K562 (cell line): ENCODE results near the gene NCMAP. TPM values are rescaled to one million over a fixed set of nuclear protein-coding genes. Genes with fewer than 3 reads are reported as not detected.

ENCODE experiments used
- CBFA2T3 ChIP-seq: fragments of 450-650 bp; IDR thresholded peaks from 2 replicates; pipeline ENCODE4 v1.6.1; 2017
- CCAR2 ChIP-seq: fragments of 200-400 bp; formaldehyde crosslinking; IDR thresholded peaks from 2 replicates; pipeline ENCODE4 v1.6.1; 2017; ENCODE audit warnings: mild to moderate bottlenecking, low read depth, low read length
- HDGF ChIP-seq: fragments of 450-650 bp; IDR thresholded peaks from 2 replicates; pipeline ENCODE4 v1.6.1; 2016
- NFIC ChIP-seq: fragments of 450-650 bp; IDR thresholded peaks from 2 replicates; pipeline ENCODE4 v1.6.1; 2017; ENCODE audit warnings: mild to moderate bottlenecking, inconsistent platforms
- PREB ChIP-seq: sonication (generic); formaldehyde crosslinking; IDR thresholded peaks from 2 replicates; pipeline ENCODE4 v1.8.1; 2023; ENCODE audit warnings: mild to moderate bottlenecking, missing genetic modification reagents
- TBL1XR1 ChIP-seq, 2 experiments: IDR thresholded peaks; 2 replicates each; pipeline ENCODE4 v1.6.1; 2012; ENCODE audit warnings: improper control_type of control experiment in 2 of 2, low read length in 2 of 2, mild to moderate bottlenecking in 1 of 2
- USF2 ChIP-seq: sonication (generic); formaldehyde crosslinking; IDR thresholded peaks from 2 replicates; pipeline ENCODE4 v1.5.0; 2020; ENCODE audit warnings: missing genetic modification reagents
- ZBTB11 ChIP-seq, 3 experiments: fragments of 200-800 bp in 1 of 3; fragments of 250-450 bp in 1 of 3; fragments of 450-650 bp in 1 of 3; sonication (Bioruptor Pico) in 1 of 3; sonication (Bioruptor generic) in 1 of 3; formaldehyde crosslinking in 1 of 3; IDR thresholded peaks; 2 replicates each; pipeline versions ENCODE4 v1.6.1 to v1.8.0; 2016 to 2022; ENCODE audit warnings: mild to moderate bottlenecking in 2 of 3, missing genetic modification characterization in 2 of 3, missing compliant biosample characterization in 1 of 3, moderate library complexity in 1 of 3
- ZEB2 ChIP-seq: fragments of 450-650 bp; IDR thresholded peaks from 2 replicates; pipeline ENCODE4 v1.6.1; 2016
- polyA plus RNA-seq, 8 experiments: library from polyadenylated mRNA; depleted of rRNA in 4 of 8; stranded (reverse) in 5 of 8; unstranded in 3 of 8; fragments of >200 nt; fragmentation: Nextera tagmentation in 2 of 8; fragmentation: Illumina TruSeq in 1 of 8; extraction: Ambion mirVana in 2 of 8; extraction: Trizol in 1 of 8; gene quantifications; 2 replicates each; pipeline versions ENCODE4 v1.2.1 to v1.2.3, GENCODE V29; 2011 to 2014; ENCODE audit warnings: inconsistent platforms in 1 of 8, missing spikeins in 1 of 8
- total RNA-seq, 7 experiments: library from RNA; depleted of rRNA in 6 of 7; stranded (reverse); fragments of >200 nt in 6 of 7; fragmentation: Illumina TruSeq in 2 of 7; extraction: Trizol in 2 of 7; gene quantifications; 2 replicates each; pipeline versions ENCODE4 v1.2.1 to v1.2.3, GENCODE V29; 2011 to 2021; ENCODE audit warnings: low replicate concordance in 1 of 7
- TF ChIP-seq, protein P1 (sequence below): fragments of 450-650 bp; formaldehyde crosslinking; IDR thresholded peaks from 2 replicates; pipeline ENCODE4 v1.4.0; 2020; ENCODE audit warnings: mild to moderate bottlenecking, mixed read lengths
- TF ChIP-seq, protein P2 (sequence below): sonication (generic); formaldehyde crosslinking; IDR thresholded peaks from 2 replicates; pipeline ENCODE4 v1.9.0; 2022; ENCODE audit warnings: mild to moderate bottlenecking, missing genetic modification reagents

The NCMAP gene
- total and polyA plus RNA-seq, 9 of the 15 experiments (the other 6 are each of a cell fraction or from before 2014, with no cell fraction given), result 0.03 TPM; not detected in 8

DNA sequence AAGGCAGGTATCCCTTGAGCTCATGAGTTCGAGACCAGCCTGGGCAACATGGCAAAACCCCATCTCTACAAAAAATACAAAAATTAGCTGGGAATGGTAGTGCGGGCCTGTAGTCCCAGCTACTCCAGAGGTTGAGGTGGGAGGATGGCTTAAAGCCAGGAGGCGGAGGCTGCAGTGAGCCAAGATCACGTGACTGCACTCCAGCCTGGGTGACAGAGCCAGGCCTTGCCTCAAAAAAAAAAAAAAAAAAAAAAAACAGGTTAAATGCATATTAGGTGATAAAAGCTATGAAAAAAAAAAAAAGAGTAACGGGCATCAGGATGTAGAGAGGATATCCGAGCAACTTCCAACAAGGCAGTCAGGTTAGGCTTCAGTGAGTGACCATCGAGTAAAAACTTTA, 84.4 kb downstream of the NCMAP start (continued):
- TF ChIP-seq USF2 (CRISPR knock-in tag) (peak; percentile 67), ZEB2 (no peak), NFIC (peak; percentile 60), ZBTB11 (CRISPR knock-in tag; IDR thresholded peaks at IDR 0.05) (no peak), TBL1XR1 (IDR thresholded peaks at IDR 0.05; ENCODE audit: low read length in 2 of 2) (no peak), PREB (CRISPR knock-in tag) (no peak), CBFA2T3 (no peak), HDGF (no peak), CCAR2 (no peak)
- TF ChIP-seq, protein P1, sequence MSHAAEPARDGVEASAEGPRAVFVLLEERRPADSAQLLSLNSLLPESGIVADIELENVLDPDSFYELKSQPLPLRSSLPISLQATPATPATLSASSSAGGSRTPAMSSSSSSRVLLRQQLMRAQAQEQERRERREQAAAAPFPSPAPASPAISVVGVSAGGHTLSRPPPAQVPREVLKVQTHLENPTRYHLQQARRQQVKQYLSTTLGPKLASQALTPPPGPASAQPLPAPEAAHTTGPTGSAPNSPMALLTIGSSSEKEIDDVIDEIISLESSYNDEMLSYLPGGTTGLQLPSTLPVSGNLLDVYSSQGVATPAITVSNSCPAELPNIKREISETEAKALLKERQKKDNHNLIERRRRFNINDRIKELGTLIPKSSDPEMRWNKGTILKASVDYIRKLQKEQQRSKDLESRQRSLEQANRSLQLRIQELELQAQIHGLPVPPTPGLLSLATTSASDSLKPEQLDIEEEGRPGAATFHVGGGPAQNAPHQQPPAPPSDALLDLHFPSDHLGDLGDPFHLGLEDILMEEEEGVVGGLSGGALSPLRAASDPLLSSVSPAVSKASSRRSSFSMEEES, result peak; percentile 72
- TF ChIP-seq, protein P2, sequence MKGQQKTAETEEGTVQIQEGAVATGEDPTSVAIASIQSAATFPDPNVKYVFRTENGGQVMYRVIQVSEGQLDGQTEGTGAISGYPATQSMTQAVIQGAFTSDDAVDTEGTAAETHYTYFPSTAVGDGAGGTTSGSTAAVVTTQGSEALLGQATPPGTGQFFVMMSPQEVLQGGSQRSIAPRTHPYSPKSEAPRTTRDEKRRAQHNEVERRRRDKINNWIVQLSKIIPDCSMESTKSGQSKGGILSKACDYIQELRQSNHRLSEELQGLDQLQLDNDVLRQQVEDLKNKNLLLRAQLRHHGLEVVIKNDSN, result peak; percentile 65
